NCI-H1417 treated with DMSO at 0.1 percent for 48 hours (cell line): ENCODE results near the gene ZBTB32.
"Not testable (repeated sequence)": the region's sequence is repeated elsewhere in the genome, so short reads cannot be mapped to it uniquely, and the experiment has no call there.

Experiments
- DNase-seq: peaks from one replicate; lab custom pipeline; 2025; lab: John Stamatoyannopoulos, UW

The ZBTB32 gene, protein sequence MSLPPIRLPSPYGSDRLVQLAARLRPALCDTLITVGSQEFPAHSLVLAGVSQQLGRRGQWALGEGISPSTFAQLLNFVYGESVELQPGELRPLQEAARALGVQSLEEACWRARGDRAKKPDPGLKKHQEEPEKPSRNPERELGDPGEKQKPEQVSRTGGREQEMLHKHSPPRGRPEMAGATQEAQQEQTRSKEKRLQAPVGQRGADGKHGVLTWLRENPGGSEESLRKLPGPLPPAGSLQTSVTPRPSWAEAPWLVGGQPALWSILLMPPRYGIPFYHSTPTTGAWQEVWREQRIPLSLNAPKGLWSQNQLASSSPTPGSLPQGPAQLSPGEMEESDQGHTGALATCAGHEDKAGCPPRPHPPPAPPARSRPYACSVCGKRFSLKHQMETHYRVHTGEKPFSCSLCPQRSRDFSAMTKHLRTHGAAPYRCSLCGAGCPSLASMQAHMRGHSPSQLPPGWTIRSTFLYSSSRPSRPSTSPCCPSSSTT

DNA sequence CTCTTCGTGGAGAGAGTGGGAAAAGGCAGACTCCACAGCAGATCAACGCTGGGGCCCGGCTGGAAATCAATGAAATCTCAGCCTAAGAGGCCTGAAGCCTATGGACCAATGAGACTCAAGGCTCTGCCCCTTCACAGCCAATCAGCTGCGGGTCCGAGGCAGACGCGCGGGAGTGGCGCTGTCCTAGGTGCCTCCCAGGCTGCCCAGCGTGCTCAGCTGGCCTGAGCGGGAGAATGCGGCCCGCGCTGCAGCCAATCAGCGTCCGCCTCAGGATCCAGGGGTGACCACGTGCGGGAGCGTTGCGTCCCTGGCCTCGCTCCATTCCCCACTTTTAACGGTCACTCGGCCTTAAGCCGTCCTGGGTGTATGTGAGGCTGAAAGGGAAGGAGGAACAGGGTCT is at the start of gene ZBTB32:
TSS of gene ZBTB32 (plus strand) at position 341 of the 400 bp plus-strand sequence. CDS start 10,069 bp downstream, outside the sequence.
- no peak for DNase-seq

DNA sequence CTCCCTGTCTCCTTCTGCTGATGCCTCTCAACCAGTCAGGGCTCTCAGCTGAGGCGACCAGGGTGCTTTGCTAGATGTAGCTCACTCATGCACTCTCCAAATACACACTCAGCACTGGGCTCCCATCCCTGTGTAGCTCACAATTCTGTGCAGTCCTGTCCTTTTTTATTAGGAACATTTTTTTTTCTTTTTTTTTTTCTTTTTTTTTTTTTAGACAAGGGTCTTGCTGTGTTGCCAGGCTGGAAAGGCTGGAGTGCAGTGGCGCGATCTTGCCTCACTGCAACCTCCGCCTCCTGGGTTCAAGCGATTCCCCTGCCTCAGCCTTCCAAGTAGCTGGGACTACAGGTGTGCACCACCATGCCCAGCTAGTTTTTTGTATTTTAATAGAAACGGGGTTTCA is 49.5 kb upstream of the ZBTB32 start:
- DNase-seq = not testable (repeated sequence)

DNA sequence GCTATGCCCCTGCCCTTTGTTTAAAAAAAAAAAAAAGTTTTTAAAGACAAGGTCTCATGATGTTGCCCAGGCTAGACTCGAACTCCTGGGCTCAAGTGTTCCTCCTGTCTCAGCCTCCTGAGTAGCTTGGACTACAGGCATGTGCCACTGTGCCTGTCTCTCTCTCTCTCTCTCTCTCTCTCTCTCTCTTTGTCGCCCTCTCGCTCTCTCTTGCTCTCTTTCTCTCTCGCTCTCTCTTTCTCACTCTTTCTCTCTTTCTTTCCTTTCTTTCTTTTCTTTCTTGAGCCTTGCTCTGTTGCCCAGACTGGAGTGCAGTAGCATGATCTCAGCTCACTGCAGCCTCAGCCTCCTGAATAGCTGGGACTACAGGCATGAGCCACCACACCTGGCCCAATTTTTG is 48.8 kb upstream of the ZBTB32 start:
- DNase-seq = no peak

DNA sequence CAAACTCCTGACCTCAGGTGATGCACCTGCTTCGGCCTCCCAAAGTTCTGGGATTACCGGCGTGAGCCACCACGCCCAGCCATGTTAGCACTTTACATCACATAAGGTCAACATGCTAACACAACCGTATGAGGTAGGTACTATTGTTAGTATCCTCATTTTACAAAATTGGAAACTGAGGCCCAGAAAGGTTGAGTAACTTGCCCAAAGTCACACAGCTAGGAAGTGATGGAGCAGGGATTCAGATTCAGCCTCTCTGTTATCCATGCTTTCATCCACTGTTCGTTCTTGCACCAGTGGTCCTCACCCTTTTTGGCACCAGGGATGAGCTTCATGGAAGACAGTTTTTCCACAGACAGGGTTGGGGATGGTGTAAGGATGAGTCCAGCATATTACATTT is 47.7 kb upstream of the ZBTB32 start:
- no peak for DNase-seq

DNA sequence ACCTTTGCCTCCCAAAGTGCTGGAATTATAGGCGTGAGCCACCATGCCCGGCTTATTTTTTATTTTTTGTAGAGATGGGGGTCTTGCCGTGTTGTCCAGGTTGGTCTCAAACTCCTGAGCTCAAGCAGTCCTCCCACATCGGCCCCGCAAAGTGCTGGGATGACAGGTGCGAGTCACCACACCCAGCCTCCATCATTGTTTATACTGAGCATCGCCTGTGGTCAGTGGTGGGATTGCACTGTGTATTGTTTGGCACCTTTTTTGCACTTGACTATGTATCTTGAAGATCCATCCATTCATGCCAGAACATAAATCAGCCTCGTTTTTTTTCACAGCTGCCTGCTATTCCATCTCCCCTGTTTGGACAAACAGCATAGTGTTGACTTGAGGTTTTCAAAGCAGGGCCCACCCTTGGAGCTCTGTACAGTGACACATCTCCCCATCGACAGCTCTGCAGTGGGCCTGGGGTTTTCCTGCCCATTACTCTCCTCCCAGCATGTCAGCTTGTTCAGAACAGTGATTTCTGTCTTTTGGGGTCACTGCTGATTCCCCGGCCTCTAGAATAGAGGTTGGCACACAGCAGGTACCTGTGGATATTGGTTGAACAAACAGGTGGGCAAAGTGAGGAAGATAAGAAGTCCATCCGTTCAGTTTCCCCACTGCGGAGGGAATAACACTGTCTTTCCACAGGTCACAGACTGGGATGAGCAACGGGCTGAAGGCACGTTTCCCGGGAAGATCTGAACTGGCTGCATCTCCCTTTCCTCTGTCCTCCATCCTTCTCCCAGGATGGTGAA is 46.3 kb upstream of the ZBTB32 start:
- no peak for DNase-seq

DNA sequence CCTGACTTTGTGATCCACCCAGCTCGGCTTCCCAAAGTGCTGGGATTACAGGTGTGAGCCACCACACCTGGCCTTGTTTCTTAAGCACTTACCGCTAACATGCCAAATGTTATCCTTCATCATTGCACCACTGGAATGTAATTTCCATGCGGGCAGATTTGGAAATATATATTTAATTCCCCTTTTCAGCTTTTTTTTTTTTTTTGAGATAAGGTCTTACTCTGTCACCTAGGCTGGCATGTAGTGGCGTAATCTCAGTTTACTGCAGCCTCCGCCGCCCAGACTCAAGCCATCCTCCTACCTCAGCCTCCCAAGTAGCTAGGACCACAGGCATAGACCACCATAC is 42.4 kb upstream of the ZBTB32 start:
- no peak for DNase-seq

DNA sequence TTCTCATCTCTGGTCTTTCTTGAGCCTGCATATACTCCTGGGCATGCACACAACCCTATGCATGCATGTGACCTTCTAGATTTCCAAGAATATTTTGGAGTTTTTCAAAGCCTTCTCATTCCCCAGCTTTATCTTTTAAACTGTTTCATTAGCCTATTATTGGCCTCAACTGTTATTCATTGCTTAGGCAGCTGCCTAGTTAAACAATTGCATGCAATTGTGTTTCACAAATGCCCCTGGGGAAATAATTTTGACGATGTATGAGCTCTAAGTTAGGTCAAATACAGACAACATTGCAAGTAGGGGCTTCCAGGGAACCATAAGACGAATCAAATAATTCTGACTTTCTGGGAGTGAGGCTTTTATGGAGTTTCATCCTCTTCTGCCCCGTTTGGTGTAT is 40.4 kb upstream of the ZBTB32 start:
- DNase-seq = no peak

DNA sequence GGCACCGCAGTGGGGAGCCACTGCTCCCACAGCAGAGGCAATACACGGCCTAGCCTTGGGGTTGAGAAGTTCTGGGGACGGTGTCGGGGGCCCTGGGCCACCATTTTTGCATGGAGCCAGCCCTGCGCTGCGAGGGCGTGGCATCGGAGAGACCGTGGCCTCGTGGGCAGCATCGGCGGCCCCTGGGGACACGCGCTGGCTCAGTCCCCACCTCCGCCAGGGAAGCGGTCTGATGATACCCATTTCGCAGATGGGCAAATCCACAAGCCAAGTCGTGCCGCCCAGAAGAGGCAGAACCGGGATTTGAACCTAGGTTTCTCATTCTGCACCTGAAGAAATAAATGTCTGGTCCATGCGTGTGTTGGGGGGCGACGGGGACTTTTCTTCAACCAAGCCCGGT is 39.2 kb upstream of the ZBTB32 start:
- DNase-seq = no peak

DNA sequence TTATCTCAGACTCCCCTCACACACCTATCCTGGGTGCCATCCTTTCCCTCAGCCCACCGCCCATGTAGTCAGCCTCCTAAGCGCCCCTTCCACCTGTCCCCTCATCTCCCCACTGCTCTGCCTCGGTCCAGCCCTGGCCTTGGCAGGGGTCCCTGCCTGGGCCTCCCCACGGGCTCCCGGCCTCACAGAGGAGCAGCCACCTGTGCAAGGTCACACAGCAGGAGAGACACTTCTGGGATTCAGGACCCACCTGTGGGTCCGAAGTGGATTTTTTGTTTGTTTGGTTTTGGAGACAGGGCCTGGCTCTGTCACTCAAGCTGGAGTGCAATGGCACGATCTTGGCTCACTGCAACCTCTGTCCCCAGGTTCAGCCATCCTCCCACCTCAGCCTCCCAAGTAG is 38.8 kb upstream of the ZBTB32 start:
- no peak for DNase-seq

DNA sequence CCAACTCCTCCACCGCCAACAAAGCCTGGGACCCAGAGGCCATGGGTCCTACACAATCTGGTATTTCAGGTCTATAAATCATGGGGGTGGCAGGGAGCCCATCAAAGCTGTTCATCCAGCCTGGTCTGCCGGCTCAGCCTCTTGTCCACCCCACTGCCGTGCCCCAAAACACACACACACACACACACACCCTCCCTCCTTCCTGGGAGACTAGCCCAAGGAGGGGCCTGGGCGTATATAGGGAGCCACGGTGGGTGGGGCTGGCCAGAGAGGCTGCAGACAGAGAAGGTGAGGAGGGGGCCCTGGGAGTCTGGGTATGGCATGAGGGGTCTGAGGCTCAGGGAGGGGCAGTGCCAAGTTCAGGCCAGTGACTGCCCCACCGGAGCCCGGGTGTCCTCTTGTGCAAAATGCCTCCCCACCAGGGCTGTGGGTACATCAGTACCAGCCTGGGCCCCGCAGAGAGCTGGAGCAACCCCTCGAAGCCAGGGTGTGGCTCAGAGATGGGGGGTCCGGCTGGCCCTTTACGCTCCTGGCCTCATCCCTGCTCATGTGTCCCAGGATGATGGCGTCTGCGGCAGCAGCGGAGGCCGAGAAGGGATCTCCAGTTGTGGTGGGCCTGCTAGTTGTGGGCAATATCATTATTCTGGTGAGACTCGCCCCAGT is 38.0 kb upstream of the ZBTB32 start, which contains the start of gene UPK1A:
TSS of gene UPK1A (plus strand) at position 267 of the 663 bp plus-strand sequence. CDS start at position 563, 296 bp downstream.
- DNase-seq = no peak

DNA sequence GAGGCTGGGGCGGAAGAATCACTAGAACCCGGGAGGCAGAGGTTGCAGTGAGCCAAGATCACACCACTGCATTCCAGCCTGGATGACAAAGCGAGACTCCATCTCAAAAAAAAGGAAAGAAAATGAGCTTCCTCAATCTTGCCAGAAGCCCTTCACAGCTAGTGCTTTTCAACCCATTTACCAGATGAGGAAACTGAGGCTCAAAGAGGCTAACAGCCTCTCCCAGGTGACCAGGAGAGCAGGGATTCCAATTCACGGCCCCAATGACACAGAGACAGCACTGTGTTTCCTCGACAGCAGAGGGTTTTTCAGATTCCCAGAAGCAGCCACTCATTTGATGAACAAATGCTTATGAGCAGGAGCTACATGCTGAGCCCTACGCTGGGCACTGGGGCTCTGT is 34.8 kb upstream of the ZBTB32 start:
- no peak for DNase-seq

DNA sequence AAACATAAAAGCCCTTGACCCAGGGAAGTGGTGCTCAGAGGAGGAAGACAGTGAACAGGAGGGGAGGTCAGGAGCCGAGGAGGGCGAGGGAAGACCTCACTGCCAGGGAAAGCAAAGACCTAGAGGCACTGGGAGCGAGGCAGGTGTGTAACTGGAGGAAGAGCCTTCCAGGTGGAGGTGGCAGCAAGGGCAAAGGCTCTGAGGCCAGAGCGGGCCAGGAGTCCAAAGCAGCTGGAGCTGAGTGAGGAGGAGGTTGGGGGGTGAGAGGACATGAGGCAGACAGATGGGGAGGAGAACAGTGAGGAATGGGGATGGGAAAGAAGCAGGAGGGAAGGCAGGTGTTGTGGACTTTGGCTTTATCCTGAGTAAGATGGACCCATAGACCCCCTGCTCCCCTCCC is 34.4 kb upstream of the ZBTB32 start:
- DNase-seq = no peak

DNA sequence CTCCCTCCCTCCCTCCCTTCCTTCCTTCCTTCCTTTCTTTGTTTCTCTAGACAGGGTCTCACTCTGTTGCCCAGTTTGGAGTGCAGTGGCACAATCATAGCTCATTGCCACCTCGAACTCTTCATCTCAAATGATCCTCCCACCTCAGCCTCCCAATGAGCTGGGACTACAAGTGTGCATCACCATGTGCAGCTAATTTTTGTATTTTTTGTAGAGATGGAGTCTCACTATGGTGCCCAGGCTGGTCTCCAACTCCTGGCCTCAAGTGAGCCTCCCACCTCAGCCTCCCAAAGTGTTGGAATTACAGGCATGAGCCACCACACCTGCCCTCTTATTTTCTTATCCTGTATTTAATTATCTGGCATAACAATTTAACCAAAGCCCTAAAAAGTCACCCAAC is 33.7 kb upstream of the ZBTB32 start:
- no peak for DNase-seq

DNA sequence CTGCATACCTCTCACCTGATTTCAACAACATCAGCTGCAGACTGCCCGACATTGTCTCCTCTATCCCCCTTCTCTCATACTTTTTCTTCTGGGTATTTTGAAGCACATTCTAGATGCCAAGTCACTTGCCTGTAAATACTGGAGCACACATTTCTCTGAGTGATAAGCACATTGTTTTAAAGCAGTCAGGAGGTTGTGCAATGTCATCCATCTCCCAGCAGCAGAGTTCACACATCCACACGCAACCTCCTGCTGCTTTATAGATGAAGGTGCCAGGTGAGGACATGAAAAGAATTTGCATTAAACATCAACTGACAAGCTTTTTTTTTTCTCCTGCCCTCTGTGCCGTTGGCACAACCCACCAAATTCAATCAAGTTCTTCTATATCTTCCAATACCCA is 32.5 kb upstream of the ZBTB32 start:
- no peak for DNase-seq

DNA sequence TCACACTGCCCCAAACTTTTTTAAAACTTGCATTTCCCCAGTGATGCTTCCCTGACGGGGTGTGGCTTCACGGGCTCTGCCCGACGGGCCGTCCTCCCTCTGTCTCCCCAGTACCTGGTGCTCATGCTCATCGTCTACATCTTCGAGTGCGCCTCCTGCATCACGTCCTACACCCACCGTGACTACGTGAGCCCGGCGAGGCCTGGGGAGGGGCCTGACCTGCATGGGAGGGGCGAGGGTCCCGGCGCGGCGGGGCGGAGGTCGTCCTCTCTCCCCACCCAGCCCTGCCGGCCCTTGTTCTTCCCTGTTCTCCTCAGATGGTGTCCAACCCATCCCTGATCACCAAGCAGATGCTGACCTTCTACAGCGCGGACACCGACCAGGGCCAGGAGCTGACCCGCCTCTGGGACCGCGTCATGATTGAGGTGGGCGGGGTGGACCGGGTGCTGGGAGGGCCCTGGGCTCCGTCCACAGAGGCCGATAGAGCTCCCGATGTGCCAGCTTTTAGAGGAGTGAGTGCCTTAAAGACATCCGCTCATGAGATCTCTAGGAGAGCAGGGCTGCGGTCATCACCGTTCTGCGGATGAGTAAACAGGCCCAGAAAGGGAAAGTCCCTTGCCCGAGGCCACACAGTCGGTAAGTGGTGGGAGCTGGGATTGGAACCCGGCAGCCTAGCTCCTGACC is 31.1 kb upstream of the ZBTB32 start:
- DNase-seq = no peak

DNA sequence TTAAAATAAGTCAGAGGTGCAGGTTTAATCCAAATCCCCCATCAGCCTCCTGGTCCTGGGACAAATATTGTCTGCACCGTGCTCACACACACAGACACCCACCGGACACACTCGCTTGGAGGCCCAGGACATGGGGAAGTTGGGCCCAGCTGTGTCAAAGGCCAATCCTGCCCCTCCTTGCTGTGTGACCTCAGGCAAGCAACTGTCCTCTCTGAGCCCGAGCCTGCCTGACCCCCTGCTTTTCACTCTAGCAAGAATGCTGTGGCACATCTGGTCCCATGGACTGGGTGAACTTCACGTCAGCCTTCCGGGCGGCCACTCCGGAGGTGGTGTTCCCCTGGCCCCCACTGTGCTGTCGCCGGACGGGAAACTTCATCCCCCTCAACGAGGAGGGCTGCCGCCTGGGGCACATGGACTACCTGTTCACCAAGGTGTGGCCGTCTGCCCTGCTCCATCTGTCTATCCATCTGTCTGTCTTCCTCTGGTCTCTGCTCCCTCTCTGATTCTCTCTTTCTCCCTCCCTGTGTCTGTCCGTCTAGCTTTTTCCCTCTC is 28.7 kb upstream of the ZBTB32 start:
- DNase-seq = no peak

DNA sequence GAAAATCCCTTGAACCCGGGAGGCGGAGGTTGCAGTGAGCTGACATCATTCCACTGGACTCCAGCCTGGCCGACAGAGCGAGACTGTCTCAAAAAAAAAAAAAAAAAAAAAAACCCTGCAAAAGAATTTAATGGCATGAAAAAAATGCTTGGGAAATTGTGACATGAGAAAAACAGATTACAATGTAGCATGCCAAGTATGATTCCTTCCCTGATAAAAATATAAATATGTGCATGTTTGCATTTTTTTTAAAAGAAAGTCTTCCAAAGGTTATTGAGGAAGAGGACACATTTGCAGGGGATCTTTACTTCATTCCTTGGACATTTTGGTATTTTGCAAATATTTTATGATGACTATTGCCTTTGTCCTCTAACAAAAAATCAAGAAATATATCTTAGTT is 14.5 kb upstream of the ZBTB32 start:
- no peak for DNase-seq

DNA sequence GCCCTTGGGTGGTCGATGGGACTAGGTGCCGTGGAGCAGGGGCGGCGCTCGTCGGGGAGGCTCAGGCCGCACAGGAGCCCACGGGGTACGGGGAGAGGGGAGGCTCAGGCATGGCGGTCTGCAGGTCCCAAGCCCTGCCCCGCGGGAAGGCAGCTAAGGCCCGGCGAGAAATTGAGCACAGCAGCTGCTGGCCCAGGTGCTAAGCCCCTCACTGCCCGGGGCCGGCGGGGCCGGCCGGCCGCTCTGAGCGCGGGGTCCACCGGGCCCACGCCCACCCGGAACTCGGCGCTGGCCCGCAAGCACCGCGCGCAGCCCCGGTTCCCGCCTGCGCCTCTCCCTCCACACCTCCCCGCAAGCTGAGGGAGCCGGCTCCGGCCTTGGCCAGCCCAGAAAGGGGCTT is 13.3 kb upstream of the ZBTB32 start:
- DNase-seq = not testable (repeated sequence)

DNA sequence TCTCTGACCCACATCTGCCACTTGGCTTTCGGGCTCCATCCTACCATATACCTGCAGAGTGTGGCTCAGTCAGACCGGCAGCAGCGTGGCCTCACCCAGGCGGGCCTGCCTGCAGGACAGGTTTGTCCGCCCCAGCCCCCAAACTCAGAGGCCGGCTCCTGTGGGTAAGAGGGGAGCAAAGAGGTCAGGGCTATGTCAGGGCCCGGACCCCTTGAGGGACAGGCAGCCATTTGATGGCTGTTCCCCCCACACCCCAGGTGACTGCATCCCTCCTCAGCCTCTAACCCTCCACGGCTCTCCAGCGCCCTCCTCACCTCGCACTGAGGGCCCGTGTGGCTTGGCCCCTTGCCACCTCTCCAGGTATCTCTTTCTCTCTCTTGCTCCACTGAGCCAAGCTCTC is 12.3 kb upstream of the ZBTB32 start:
- no peak for DNase-seq

DNA sequence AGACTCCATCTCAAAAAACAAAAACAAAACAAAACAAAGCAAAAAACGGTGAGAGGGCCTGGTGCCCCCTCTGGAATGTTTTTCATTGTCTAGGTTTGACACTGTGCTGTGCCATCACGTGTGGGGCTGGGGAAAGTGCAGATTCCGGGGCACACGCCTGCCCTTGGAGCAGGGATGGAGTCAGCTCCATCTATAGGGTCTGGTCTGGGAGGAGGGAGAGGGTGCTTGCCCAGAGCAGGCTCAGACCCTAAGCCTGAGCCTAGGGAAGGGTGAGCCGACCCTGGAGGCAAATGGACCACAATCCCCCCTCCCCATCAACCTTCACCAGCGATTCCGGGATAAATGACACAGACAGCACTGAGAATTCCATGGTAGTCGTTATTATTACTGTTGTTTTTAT is 10.9 kb upstream of the ZBTB32 start:
- DNase-seq = no peak

DNA sequence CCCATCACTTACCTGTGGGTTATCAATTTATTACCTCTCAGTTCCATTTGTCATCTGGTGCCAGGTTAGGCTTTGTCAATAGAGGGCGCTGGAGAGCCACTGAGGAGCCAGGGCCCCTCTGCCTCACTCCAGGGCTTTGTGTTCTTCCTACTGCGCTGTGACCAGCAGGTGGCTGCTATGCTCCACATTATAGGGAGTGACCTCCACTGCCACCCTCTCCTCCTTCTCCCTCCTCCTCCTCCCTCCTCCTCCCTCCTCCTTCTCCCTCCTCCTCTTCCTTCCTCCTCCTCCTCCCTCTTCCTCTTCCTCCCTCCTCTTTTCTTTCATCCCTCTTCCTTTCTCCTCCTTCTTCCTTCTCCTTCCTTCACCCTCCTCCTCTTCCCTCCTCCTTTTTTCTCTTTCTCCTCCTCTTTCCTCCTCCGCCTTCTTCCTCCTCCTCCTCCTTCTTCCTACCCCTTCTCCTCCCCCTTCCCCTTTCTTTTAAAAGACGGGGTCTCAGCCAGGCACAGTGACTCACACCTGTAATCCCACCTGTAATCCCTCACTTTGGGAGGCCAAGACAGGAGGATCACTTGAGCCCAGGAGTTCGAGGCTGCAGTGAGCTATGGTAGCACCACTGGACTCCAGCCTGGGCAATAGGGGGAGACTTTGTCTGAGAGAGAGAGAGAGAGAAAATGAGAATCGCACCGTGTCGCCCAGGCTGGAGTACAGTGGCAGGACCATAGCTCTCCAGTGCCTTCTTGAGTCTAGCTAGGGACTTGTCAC is 10.3 kb upstream of the ZBTB32 start:
- DNase-seq = peak; percentile 56
